Mononuclear cell (primary cell): ENCODE measurements around the gene PLEKHN1. TPM values are rescaled to one million over a fixed set of nuclear protein-coding genes. Genes with fewer than 3 reads are reported as not detected.

ENCODE experiments used
- H3K27me3 ChIP-seq: 2 replicates; pipeline ENCODE4 v1.6.0; 2011; ENCODE audit warnings: low read length, control low read depth; ENCODE audit not compliant: insufficient read depth
- H3K4me1 ChIP-seq: 2 replicates; pipeline ENCODE4 v1.5.1; 2011; ENCODE audit warnings: mild to moderate bottlenecking, low read length, control low read depth; ENCODE audit not compliant: insufficient read depth
- H3K4me3 ChIP-seq: 2 replicates; pipeline ENCODE4 v1.5.1; 2011; ENCODE audit warnings: mild to moderate bottlenecking, low read length, moderate library complexity
- H3K9me3 ChIP-seq: 2 replicates; pipeline ENCODE4 v1.5.1; 2011; ENCODE audit warnings: low read depth, mild to moderate bottlenecking, control low read depth, low read length
- total RNA-seq: library from RNA; depleted of rRNA; stranded (reverse); fragments of >200 nt; gene quantifications from one replicate; pipeline ENCODE4 v1.2.3, GENCODE V29; 2012

Gene PLEKHN1
- total RNA-seq, 1 donor = 0.10 TPM

DNA sequence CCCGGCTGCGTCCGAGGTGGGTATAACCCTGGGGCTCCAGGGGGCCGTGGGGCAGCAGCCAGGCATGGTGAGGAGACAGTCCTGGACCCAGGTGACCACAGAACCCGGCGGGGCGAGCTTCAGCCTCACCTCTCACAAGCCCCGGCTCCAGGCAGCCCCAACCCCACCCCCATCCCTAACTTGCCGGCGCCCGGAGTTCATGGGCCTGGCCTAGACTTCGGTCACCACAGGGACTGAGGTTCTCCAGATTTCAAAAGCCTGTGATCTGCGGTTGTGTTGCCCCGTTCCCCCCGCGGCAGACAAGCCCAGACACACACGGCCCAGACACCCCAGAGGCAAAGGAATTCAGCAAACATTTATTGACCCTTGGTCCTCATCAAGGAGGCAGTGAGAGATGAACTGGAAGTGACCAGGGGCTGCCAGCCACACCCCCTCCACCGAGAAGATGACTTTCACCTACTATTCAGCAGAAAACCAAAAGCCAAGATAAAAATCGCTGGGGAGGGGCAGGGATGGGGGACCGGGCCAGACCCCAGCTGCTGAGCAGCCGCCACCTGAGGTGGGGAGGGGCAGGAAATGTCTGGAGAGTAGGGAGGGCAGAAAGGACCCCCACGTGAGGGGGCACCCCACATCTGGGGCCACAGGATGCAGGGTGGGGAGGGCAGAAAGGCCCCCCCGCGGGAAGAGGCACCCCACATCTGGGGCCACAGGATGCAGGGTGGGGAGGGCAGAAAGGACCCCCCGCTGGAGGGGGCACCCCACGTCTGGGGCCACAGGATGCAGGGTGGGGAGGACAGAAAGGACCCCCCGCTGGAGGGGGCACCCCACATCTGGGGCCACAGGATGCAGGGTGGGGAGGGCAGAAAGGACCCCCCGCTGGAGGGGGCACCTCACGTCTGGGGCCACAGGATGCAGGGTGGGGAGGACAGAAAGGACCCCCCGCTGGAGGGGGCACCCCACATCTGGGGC lies 29.7 kb downstream of the PLEKHN1 start:
- Histone ChIP-seq H3K27me3 (peaks cover 28% of the 10 kb centered on the region), H3K4me1 (peaks cover 26% of the 10 kb centered on the region), H3K9me3 (no peaks in the 10 kb centered on the region), H3K4me3 (no peak overlapping the region)

DNA sequence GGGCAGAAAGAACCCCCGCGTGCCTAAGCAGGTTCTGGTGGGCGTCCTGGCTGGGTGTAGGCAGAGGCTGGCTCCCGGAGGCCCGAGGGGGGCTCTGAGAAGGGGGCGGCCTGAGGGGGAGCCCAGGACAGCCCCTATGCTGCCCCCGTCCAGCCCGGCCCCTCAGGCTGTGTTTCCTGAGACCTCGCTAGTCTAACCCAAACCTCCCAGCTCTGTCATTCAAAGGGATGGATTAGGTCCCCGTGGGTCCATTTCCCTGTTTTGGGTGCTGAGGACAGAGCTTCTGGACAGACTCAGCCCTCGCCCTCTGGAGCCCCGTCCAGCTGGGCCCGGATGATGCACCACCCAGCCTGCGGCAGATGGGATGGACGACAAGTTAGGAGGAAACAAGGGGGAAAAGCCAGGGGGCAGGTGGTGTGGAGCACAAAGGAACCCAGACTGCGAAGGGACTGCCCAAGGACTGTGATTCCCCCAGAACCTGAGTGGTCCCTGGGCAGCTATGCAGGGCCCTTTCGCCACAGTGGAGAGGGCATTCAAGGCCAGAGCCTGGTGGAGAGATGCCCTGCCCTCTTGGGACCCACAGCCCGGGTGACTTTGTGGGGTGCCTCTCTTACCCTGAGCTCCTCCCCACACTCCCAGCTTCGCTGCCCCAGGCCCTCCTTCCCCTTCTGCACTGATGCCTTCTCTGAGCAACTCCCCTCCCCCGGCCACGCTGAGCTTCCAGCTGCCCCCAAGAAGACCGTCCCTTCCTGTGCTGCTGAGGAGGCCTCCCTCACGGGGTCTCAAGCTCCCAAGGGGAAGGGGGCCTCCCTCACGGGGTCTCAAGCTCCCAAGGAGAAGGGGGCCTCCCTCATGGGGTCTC lies 30.8 kb downstream of the PLEKHN1 start:
- Histone ChIP-seq H3K27me3 (peaks cover 35% of the 10 kb centered on the region), H3K9me3 (no peaks in the 10 kb centered on the region), H3K4me1 (peaks cover 37% of the 10 kb centered on the region), H3K4me3 (no peak overlapping the region)

DNA sequence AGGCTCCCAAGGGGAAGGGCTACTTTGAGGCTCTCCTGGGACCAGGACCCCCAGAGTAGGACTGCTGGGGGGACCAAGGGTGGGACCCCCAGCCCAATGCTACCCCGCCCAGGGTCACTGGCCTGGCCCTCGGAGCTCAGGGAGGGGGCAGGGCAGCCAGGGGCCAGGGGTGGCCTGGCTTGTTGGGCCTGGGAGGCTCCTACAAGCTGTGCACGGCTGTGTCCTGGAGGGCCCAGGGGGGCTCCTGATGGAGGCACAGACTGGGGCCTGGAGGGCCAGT lies 31.4 kb downstream of the PLEKHN1 start:
- Histone ChIP-seq H3K27me3 (peaks cover 38% of the 10 kb centered on the region), H3K9me3 (no peaks in the 10 kb centered on the region), H3K4me3 (no peak overlapping the region), H3K4me1 (peaks cover 39% of the 10 kb centered on the region)

DNA sequence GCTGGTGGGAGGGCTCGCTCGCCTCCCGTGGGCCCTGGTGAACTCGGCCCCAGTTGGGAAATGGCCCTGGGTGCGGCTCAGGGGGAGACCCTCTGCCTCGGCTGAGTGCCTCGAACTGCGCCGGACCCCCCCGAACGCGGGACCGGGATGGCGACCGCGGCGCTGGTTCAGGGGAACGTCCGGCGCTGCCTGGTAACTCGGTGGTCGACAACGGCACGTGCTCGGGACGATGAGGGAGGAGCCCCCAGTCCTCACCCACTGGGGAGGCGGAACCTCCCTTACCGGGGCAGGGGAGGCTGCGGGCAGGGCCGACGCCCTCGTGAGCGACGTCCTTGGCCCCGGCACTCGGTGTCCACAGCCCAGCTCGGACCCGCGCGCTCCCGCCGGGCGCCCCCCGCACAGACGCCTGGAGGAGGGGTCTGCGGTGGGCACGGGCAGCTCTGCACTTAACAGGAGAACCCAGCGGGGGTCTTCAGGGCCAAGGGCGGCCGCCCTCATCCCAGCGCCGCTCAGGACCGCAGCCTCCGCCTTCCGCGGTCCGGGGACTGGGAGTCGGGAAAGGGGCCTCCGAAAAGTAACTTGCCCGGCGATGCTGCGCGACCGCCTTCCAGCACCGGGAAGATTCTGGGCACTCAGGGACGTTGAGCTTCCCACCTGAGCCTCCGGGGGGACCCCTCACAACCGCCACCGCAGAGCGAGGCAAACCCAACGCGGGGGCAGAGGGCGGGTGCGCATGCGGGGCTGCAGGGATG lies 31.9 kb downstream of the PLEKHN1 start:
- H3K4me3 ChIP-seq = no peak overlapping the region
- H3K27me3 ChIP-seq = peaks cover 41% of the 10 kb centered on the region
- no peaks in the 10 kb centered on the region for H3K9me3 ChIP-seq
- peaks cover 39% of the 10 kb centered on the region for H3K4me1 ChIP-seq

DNA sequence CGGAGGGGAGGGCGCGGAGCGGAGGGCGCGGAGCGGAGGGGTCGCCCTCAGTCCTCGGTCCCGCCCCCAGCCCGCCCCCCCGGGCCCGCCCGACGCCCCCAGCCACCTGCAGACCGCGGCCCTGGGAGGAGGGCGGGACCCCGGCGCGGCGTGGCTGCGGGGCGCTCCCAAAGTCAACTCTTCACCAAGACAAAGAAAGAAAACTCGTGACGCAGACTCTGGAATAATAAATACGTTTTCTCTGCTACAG lies 32.4 kb downstream of the PLEKHN1 start:
- H3K4me1 ChIP-seq = peaks cover 39% of the 10 kb centered on the region
- H3K27me3 ChIP-seq = peaks cover 46% of the 10 kb centered on the region
- no peak overlapping the region for H3K4me3 ChIP-seq
- H3K9me3 ChIP-seq = no peaks in the 10 kb centered on the region

DNA sequence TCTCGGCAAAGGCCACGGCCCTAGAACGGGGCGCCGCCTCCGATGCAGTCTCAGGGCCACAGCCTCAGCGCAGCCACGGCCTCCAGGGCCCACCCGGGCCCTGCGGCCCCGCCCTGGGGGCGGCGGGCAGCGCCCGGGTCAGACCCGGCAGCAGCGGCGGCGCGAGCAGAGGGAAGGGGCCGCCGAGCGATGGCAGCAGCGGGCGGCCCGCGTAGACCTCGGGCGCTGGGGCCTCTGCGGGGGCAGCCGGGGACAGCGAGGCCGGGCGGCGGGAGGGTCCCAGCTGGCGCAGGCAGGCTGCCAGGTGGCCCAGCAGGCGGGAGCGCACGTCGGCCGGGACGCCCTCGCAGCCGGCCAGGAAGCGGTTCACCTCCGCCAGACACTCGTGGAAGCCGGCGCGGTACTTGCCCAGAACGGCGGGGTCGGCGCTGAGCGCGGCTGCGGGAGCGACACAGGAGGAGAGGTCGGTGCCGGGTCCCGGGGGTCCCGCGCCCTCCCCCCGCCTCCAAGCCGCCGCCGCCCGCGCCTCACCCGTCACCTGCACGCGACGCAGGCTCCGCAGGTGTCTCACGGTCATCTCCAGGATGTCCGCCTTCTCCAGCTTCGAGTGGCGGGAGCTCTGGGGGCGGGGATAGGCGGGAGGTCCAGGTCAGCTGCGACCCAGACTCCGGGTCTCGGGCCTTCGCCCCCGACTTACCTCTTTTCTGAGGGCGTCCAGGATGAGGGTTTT lies 32.9 kb downstream of the PLEKHN1 start:
- H3K9me3 ChIP-seq = no peaks in the 10 kb centered on the region
- H3K4me3 ChIP-seq = peak overlapping the region; percentile 13
- H3K4me1 ChIP-seq = peaks cover 39% of the 10 kb centered on the region
- H3K27me3 ChIP-seq = peaks cover 51% of the 10 kb centered on the region

DNA sequence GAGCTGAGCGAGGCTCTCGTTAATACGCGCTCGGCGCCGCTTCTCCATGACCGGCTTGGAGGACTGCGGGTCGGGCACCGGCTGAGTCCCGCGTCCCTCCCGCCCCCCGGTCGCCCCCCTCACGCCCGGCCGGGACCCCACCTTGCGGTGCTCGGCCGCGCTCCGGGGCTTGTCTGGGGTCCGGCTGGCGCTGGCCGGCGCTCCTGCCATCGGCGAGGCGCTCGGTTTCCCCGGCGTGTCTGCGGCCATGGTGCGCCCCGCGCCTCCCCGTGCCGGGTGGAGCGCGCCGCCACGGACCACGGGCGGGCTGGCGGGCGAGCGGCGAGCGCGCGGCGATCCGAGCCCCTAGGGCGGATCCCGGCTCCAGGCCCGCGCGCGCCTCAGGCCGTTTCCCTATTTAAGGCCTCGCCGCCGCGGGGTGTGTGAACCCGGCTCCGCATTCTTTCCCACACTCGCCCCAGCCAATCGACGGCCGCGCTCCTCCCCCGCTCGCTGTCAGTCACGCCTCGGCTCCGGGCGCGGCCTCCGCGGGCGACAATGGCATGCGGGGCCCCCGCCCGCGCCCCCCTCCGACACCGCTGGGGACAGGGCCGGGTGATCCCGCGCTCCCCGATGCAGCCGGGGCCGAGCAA lies 33.6 kb downstream of the PLEKHN1 start, which contains the start of gene HES4:
TSS of gene HES4 (minus strand) at position 373 of the 632 bp plus-strand sequence. CDS start at position 249, 124 bp downstream.
- Histone ChIP-seq H3K27me3 (peaks cover 54% of the 10 kb centered on the region), H3K4me3 (peak within 1 kb of the TSS; percentile 13), H3K4me1 (peaks cover 39% of the 10 kb centered on the region), H3K9me3 (no peaks in the 10 kb centered on the region)

DNA sequence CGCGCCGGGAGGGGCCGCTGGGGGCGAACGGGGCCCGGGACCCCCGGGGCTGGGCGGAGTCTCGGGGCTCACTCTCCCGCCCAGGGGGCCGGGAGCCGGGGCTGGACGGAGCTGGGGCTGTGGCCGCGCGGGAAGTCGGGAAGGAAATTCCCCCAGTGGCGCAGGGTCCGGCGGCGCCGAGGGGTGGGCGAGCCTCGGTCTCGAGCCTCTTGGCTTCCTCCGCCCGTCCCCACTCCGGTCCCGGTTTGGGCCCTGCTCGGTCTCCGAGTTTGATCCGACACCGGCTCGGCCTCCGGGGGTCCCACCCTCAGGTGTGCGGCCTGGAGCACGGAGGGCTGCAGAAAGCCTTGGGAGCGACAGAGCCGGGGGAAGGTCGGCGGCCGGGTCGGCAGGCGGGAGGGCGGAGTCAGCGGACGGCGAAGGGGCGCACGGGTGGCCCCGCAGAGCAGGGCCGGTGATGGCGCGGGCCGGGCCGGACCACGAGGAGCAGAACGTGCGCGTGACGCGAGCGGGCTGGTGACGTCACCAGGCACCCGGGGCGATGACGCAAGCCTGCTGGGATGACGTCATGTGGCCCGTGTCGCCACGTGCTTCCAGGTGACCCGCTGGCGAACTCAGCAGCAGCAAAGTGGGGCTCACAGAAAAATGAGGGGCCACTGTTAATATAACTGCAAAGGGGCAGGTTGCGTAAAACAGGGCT lies 34.2 kb downstream of the PLEKHN1 start:
- H3K4me3 ChIP-seq = peak overlapping the region; percentile 13
- H3K4me1 ChIP-seq = peaks cover 44% of the 10 kb centered on the region
- H3K9me3 ChIP-seq = no peaks in the 10 kb centered on the region
- peaks cover 59% of the 10 kb centered on the region for H3K27me3 ChIP-seq

DNA sequence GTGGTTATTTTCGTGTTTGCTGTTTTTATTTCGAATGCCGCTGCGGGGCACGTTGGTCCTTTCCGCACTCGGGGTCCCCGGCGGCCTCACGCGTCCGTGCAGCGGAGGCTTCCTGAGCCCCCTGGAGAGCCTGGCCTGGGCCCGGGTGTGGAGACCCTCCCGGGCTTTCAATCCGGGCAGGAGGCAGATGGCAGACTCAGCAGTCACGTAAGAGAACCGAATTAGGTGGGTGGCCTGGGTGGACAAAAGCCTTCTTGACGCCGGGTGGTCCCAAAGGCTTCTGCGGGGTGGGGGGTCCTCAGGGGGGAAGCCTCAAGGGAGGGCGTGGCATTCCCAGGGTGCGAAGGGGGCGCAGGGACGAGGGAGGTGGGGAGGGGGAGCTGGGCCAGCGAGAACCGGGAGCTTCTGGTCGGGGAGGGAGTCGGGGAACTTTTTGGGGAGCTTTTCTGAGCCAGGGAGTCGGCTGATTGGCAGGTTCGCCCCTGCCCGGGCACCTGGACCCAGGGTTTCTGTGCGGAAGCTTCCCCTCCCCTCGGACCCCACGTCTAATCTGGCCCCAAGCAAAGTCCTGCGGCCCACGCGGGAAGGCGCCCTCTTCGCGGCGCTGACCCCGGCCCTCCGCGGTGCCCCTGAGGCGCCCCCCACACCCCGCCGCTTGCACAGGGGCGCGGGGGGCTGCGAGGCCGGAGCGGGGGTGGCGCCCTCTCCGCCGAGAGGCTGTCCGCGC lies 34.9 kb downstream of the PLEKHN1 start:
- H3K9me3 ChIP-seq = no peaks in the 10 kb centered on the region
- H3K4me1 ChIP-seq = peaks cover 44% of the 10 kb centered on the region
- H3K4me3 ChIP-seq = no peak overlapping the region
- peaks cover 59% of the 10 kb centered on the region for H3K27me3 ChIP-seq

DNA sequence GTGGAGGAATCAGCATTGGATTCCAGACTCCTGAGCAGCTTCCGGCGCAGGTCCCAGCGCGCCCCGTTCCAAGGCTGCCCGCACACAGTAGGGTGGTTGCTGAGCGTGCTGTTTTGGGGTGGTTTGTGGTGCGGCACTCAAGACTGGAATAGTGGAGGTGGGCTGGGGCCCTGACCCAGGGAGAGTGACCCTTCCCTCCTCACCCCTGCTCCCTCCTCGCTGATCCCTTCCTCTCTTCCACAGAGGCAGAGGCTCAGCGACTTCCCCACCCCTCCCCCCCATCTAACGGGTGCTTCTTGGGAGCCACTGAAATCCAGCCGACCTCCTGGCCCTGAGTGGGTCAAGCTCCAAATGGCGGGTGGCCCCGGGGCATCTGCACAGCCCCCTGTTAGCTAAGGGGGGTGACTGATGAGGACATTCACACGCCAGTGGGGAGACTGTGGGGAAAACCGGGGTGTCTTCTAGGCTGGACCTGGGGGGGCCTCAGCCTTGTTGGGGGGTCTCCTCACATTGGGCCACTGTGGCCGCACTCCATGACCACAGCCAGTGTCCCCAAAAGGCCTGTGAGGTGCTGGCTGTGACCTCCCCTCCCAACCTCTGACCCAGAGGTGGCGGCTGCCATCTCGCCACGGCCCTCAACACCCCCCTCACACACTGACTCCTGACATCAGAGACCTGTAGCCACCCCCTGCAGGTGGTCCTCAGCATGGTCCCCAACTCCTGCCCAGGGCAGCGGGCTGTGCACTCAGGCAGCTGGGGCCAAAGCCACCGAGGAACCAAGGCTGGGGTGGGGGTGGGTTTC lies 37.5 kb downstream of the PLEKHN1 start:
- H3K27me3 ChIP-seq = peaks cover 40% of the 10 kb centered on the region
- no peak overlapping the region for H3K4me3 ChIP-seq
- H3K9me3 ChIP-seq = no peaks in the 10 kb centered on the region
- H3K4me1 ChIP-seq = peaks cover 38% of the 10 kb centered on the region

DNA sequence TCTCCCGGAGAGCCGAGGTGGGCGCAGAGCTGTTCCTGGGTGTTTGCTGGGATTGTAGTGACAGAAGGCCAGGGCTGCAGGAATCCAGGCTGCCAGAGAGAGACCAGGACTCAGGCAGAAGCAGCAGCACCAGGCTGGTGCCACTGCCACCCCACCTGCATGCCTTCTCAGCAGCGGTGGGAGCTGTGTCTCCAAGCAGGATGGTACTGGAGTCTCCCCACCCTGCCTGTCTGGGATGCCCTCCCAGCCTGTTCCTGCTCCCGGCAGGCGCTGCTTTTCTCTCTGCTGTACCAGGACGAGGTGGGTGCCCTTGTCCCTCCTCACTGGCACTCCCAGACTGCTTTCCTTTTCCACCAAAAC lies 38.1 kb downstream of the PLEKHN1 start:
- Histone ChIP-seq H3K27me3 (peaks cover 39% of the 10 kb centered on the region), H3K4me3 (no peak overlapping the region), H3K9me3 (no peaks in the 10 kb centered on the region), H3K4me1 (peaks cover 32% of the 10 kb centered on the region)

DNA sequence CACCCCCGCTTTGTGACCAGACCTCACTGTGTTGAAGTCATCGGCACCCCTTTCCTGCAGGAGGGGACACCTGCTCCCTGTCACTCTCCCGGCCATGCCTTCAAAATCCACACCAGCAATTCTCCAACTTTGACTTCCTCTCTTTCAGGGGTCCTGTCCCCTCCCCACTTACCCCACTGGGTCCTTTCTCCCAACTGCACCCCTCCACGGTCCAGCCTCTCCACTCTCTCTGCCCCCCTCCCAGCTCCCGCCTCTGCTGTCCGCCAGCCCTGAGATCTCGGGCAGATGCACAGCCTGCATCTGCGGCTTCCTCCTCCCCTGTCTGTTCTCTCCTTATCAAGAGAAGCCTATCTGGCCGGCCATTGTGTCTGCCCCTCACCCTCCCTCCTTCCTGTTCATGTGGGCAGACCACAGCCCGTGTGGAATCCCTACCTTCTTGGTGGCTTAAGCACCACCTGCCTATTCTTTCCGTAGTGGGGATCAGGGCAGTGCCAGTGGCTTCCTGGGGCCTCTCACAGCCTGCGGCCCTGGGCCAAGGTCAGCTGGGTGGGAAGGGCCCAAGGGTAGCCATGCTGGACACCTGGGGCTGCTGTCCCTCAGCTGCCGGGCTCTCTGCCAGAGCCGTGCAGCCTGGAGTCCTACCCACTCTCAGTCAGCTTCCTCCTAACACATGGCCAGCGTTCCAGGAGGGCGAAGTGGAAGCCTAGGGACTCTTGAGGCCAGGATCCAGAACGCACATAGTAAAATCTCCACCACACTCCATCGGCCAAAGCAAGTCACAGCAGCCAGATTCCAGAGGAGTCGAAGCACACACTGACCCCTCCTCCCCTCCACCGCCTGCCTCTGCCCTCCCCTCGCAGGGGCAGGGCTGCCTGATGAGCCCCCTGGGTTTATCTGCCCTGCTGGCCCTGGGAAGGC lies 38.8 kb downstream of the PLEKHN1 start:
- no peak overlapping the region for H3K4me3 ChIP-seq
- peaks cover 27% of the 10 kb centered on the region for H3K4me1 ChIP-seq
- H3K27me3 ChIP-seq = peaks cover 39% of the 10 kb centered on the region
- H3K9me3 ChIP-seq = no peaks in the 10 kb centered on the region
